IPS-NIHi7 (cell line): ENCODE results near the gene NKX6-2.

ENCODE experiments used
- DNase-seq: peaks from one replicate; pipeline ENCODE4 v3.0.0; 2012; ENCODE audit warnings: mixed read lengths; ENCODE audit errors: extremely low spot score

Gene NKX6-2

GRCh38 chr10:132738454-132739224, 47.3 kb downstream of the NKX6-2 start:
- DNase-seq = no peak

GRCh38 chr10:132737390-132738048, 48.4 kb downstream of the NKX6-2 start:
- no peak for DNase-seq

GRCh38 chr10:132735923-132736391, 50.0 kb downstream of the NKX6-2 start:
- no peak for DNase-seq

GRCh38 chr10:132735341-132735775, 50.6 kb downstream of the NKX6-2 start:
- no peak for DNase-seq

- DNase-seq = no peak
Measured at GRCh38 chr10:132733926-132734325, 52.0 kb downstream of the NKX6-2 start.
